K562 (cell line): ENCODE results near the gene RNF181. TPM values are rescaled to one million over a fixed set of nuclear protein-coding genes. Genes with fewer than 3 reads are reported as not detected.
A peak's percentile ranks its signal among the peaks of the same experiment; 100 is the strongest.

Experiments used
- ATAC-seq: fragments of 200-7000 bp; cut with Tn5 transposase; 3 replicates; pipeline ENCODE4 v1.9.1; 2020; ENCODE audit warnings: moderate library complexity
- BruUV-seq: library from RNA; stranded (reverse); fragments of 400-500 nt; replicated peaks from 2 replicates; lab custom pipeline; 2021; lab: Mats Ljungman, UMichigan
- CTCF ChIA-PET: fragments of 300-600 bp; formaldehyde crosslinking; extraction: SDS; loops from one replicate; lab custom pipeline; 2021; ENCODE audit warnings: low intra/inter-chr PET ratio; lab: Yijun Ruan, JAX
- POLR2A ChIA-PET: fragments of 300-600, 350-650 bp; sonication (Branson Sonifier 250); formaldehyde crosslinking; extraction: SDS; loops from one replicate; lab custom pipeline; 2021; ENCODE audit warnings: antibody characterized with exemption, inconsistent platforms; lab: Yijun Ruan, JAX
- DNase-seq, 4 experiments: peaks; one replicate each; pipeline versions ENCODE4 v3.0.0 to v3.0.0-alpha.2; 2011 to 2018; ENCODE audit warnings: low spot score in 3 of 4, mixed read lengths in 3 of 4; ENCODE audit errors: extremely low read depth in 1 of 4
- FAIRE-seq: peaks from 2 replicates; lab custom pipeline; 2011; peaks lifted over from hg19 to GRCh38; lab: Jason Lieb, UNC
- H2AFZ ChIP-seq: 2 replicates; pipeline ENCODE4 v1.6.0; 2011; ENCODE audit warnings: low read depth, low read length, control low read depth, inconsistent platforms
- H3K27ac ChIP-seq: fragments of 200-600 bp; 3 replicates; pipeline ENCODE4 v1.8.0; 2011; ENCODE audit warnings: low read depth, mild to moderate bottlenecking, control low read depth, inconsistent platforms, low read length, moderate library complexity, mixed read lengths; ENCODE audit errors: extremely low read depth
- H3K27me3 ChIP-seq, 2 experiments: fragments of 300-600 bp in 1 of 2; 2 replicates in 1 of 2; 3 replicates in 1 of 2; pipeline versions ENCODE4 v1.6.0 to v1.8.0; 2011; ENCODE audit warnings: inconsistent platforms in 2 of 2, low read length in 2 of 2, mild to moderate bottlenecking in 1 of 2, mixed read lengths in 1 of 2, moderate library complexity in 1 of 2; ENCODE audit not compliant: control insufficient read depth in 2 of 2, insufficient read depth in 2 of 2
- H3K36me3 ChIP-seq: fragments of 300-600 bp; 3 replicates; pipeline ENCODE4 v1.8.0; 2011; ENCODE audit warnings: mild to moderate bottlenecking, low read length, inconsistent platforms; ENCODE audit not compliant: control insufficient read depth, insufficient read depth
- H3K4me1 ChIP-seq, 2 experiments: fragments of 200-600 bp in 1 of 2; replicated peaks in 1 of 2; 2 replicates in 1 of 2; 3 replicates in 1 of 2; pipeline versions ENCODE4 v1.5.1 to v1.8.0; 2011; ENCODE audit warnings: inconsistent platforms in 2 of 2, low read length in 2 of 2, mild to moderate bottlenecking in 1 of 2, mixed read lengths in 1 of 2, moderate library complexity in 1 of 2; ENCODE audit not compliant: control insufficient read depth in 2 of 2, insufficient read depth in 2 of 2
- H3K4me2 ChIP-seq: 2 replicates; pipeline ENCODE4 v1.6.1; 2011; ENCODE audit warnings: low read length, control low read depth, inconsistent platforms, mixed read lengths; ENCODE audit not compliant: insufficient read depth
- H3K4me3 ChIP-seq: fragments of 200-600 bp; sonication (generic), shearing (Covaris generic); 2 replicates; pipeline ENCODE4 v1.5.1; 2016; ENCODE audit warnings: control low read depth, inconsistent platforms
- H3K79me2 ChIP-seq: fragments of 200-600 bp; 3 replicates; pipeline ENCODE4 v1.8.0; 2011; ENCODE audit warnings: low read length, inconsistent platforms; ENCODE audit not compliant: control insufficient read depth, insufficient read depth
- H3K9ac ChIP-seq, 2 experiments: 2 replicates each; pipeline versions ENCODE4 v1.6.0 to v1.6.1; 2011; ENCODE audit warnings: low read depth in 2 of 2, low read length in 2 of 2, control low read depth in 1 of 2, inconsistent platforms in 1 of 2, mild to moderate bottlenecking in 1 of 2, mixed read lengths in 1 of 2; ENCODE audit not compliant: insufficient read depth in 1 of 2
- H3K9me1 ChIP-seq: one replicate; pipeline ENCODE4 v1.6.0; 2011; ENCODE audit warnings: inconsistent platforms, mild to moderate bottlenecking, low read length, moderate library complexity; ENCODE audit not compliant: control insufficient read depth, insufficient read depth
- H3K9me3 ChIP-seq: replicated peaks from 2 replicates; pipeline ENCODE4 v1.5.1; 2011; ENCODE audit warnings: low read depth, low read length, inconsistent platforms; ENCODE audit not compliant: control insufficient read depth, insufficient read depth
- H4K20me1 ChIP-seq: replicated peaks from 2 replicates; pipeline ENCODE4 v1.6.1; 2011; ENCODE audit warnings: low read length, inconsistent platforms, mixed read lengths; ENCODE audit not compliant: control insufficient read depth, insufficient read depth
- NR0B1 ChIP-seq: fragments of 450-650 bp; IDR thresholded peaks from one replicate; pipeline ENCODE4 v1.6.1; 2018; ENCODE audit warnings: mild to moderate bottlenecking, moderate library complexity; ENCODE audit not compliant: partially characterized antibody
- SUPT5H ChIP-seq: fragments of 450-650 bp; IDR thresholded peaks from 2 replicates; pipeline ENCODE4 v1.6.1; 2016
- WGBS: fragments of 100-300 bp; shearing (Covaris generic); methylation state at CpG from one replicate; pipeline ENCODE4 v1.1.6; 2016; ENCODE audit warnings: low coverage, mixed read lengths; ENCODE audit not compliant: insufficient coverage; ENCODE audit errors: missing lambda C conversion rate; 5-methylcytosine and 5-hydroxymethylcytosine counted together
- in situ Hi-C: fragments of 300-500 bp; cut with MboI; formaldehyde crosslinking; loops from 4 replicates; pipeline ENCODE4 v1.15.0; 2018; ENCODE audit warnings: inconsistent platforms, mixed read lengths
- intact Hi-C: fragments of 100-400 bp; cut with micrococcal nuclease; formaldehyde crosslinking; loops from 2 replicates; pipeline ENCODE4 v1.14.2; 2022
- polyA plus RNA-seq, 8 experiments: library from polyadenylated mRNA; depleted of rRNA in 4 of 8; stranded (reverse) in 5 of 8; unstranded in 3 of 8; fragments of >200 nt; fragmentation: Nextera tagmentation in 2 of 8; fragmentation: Illumina TruSeq in 1 of 8; extraction: Ambion mirVana in 2 of 8; extraction: Trizol in 1 of 8; gene quantifications; 2 replicates each; pipeline versions ENCODE4 v1.2.1 to v1.2.3, GENCODE V29; 2011 to 2014; ENCODE audit warnings: inconsistent platforms in 1 of 8, missing spikeins in 1 of 8
- total RNA-seq, 7 experiments: library from RNA; depleted of rRNA in 6 of 7; stranded (reverse); fragments of >200 nt in 6 of 7; fragmentation: Illumina TruSeq in 2 of 7; extraction: Trizol in 2 of 7; gene quantifications; 2 replicates each; pipeline versions ENCODE4 v1.2.1 to v1.2.3, GENCODE V29; 2011 to 2021; ENCODE audit warnings: low replicate concordance in 1 of 7

Gene RNF181
- total and polyA plus RNA-seq, 9 of the 15 experiments (the other 6 are each of a cell fraction or from before 2014, with no cell fraction given), result 139 to 492 (median 253) TPM

GRCh38 chr2:85606116-85606455 is 10.5 kb downstream of the RNF181 start:
- no TSS peak for BruUV-seq
- no peak overlapping the region for H3K4me2 ChIP-seq
- no peaks in the 10 kb centered on the region for H3K9me1 ChIP-seq
- in situ Hi-C loops, result no loop called here
- no peak overlapping the region; the same call in 2 of the 3 replicates for H3K27ac ChIP-seq
- no peak overlapping the region for H3K4me3 ChIP-seq
- H3K9ac ChIP-seq, result no peak overlapping the region
- CTCF ChIA-PET, result no interaction called here
- FAIRE-seq (no peak), ATAC-seq (no peak), DNase-seq (no peak)
- intact Hi-C loops, result no loop called here
- H4K20me1 ChIP-seq, result no peaks in the 10 kb centered on the region
- peaks cover 45% of the 10 kb centered on the region; the same call in 2 of the 3 replicates for H3K36me3 ChIP-seq
- TF ChIP-seq SUPT5H (peak; percentile 21; the same call in 1 of the 2 replicates), NR0B1 (no peak)
- peaks cover 39% of the 10 kb centered on the region for H3K79me2 ChIP-seq
- H2AFZ ChIP-seq, result no peak overlapping the region
- peaks cover 9 to 34% of the 10 kb centered on the region in 2 experiments; a peak in 4 of 5 replicates for H3K4me1 ChIP-seq
- WGBS, result 71% methylated on average over 7 of the region's 7 CpGs
- no peaks in the 10 kb centered on the region for H3K9me3 ChIP-seq
- H3K27me3 ChIP-seq, result no peaks in the 10 kb centered on the region
- POLR2A ChIA-PET, result interaction anchor here (0.6 to 5.5 kb wide), 6 partner anchors 10 to 67 kb away, joined by 3 to 31 read pairs (median 4); partner anchors contain the start of genes MAT2A, RNF181 and USP39
